ENCODE data around the gene PANX2. TPM values are rescaled to one million over a fixed set of nuclear protein-coding genes. Genes with fewer than 3 reads are reported as not detected.

PANX2 gene, protein sequence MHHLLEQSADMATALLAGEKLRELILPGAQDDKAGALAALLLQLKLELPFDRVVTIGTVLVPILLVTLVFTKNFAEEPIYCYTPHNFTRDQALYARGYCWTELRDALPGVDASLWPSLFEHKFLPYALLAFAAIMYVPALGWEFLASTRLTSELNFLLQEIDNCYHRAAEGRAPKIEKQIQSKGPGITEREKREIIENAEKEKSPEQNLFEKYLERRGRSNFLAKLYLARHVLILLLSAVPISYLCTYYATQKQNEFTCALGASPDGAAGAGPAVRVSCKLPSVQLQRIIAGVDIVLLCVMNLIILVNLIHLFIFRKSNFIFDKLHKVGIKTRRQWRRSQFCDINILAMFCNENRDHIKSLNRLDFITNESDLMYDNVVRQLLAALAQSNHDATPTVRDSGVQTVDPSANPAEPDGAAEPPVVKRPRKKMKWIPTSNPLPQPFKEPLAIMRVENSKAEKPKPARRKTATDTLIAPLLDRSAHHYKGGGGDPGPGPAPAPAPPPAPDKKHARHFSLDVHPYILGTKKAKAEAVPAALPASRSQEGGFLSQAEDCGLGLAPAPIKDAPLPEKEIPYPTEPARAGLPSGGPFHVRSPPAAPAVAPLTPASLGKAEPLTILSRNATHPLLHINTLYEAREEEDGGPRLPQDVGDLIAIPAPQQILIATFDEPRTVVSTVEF
- total RNA-seq: under 0.01 and 1.1 TPM in 2 replicates

DNA sequence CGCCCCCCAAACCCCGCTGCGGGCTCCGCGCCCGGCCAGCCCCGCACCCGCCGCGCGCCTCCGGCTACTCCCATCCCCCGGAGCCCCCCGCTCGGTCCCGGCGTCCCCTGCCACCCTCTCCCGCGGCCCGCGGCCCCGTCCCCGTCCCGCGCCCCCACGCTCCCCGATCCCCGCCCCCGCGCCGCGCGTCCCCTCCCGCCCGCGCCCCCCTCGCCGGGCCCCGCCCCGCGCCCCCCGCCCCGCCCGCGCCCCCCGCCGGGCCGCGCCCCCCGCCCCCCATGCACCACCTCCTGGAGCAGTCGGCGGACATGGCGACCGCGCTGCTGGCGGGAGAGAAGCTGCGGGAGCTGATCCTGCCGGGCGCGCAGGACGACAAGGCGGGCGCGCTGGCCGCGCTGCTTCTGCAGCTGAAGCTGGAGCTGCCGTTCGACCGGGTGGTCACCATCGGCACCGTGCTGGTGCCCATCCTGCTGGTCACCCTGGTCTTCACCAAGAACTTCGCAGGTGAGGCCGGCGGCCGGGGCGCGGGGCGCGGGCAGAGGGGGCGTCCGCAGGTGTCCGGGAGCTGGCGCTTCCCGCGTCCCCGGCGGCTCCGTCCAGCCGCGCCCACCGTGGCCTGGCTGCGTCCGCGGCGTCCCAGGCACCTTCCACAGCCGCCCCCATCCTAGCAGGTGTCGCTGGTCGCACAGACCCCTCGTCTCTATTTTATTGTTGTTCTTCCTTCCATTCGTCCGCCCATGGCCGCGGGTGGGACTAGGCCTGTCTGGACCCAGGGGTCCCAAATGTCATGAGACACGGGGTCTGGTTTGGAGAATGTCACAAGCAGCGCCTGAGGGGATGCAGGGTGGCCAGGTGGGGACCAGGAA, at the start of gene PANX2:
Gene PANX2, plus strand, starts transcription at position 279 of the 866 bp plus-strand sequence. Its CDS starts 0 bp downstream, at position 279.

DNA sequence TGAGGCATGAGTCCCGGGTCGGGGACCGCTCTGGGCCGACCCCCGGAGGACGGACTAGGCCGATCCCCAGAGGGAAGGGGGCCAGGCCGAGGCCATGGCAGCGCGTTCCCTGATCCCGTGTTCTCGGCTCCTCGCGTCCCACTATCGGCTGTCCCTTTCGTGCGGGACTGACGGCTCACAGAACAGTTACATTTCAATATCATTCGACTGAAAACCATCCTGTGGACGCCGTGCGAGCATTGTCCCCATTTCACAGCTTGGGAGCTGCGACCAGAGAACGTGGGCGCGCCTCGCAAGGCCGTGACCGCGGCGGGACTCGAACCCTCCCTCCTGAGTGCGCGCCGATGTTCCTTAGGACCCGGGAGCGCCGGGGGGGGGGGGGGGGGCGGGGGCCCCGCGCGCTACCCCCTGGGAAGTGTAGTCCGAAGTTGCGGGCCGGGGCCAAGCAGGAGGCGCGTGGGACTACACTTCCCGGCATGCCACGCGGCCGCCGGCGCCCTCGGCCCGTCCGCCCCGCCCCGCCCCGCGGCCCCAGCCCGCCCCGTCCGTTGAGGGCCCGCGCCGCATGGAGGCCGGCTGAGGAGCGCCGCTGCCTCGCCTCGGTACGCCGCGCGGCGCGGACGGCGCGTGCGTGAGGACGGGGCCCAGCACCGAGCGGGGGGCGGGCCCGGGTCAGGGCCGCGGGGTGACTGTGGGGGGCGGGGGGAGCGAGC, 15.0 kb downstream of the PANX2 start, which contains the start of gene TRABD:
Gene TRABD, plus strand, starts transcription at position 539 of the 713 bp plus-strand sequence. CDS start 7,148 bp downstream, outside the sequence.

GRCh38 chr22:50200461-50201190, 30.1 kb downstream of the PANX2 start, which contains the start of gene SELENOO:
SELENOO (plus strand) TSS chr22:50201011; CDS start chr22:50201037, 26 bp downstream.

Other genes starting within 250 kb of the PANX2 start
- 39.9 and 46.1 TPM in 2 replicates for gene PIM3, start 210.0 kb upstream of the PANX2 start, total RNA-seq
- not detected in 2 replicates for gene IL17REL, start 158.0 kb upstream of the PANX2 start, total RNA-seq
- gene TTLL8, start 112.4 kb upstream of the PANX2 start, total RNA-seq: not detected in 2 replicates
- 0.29 TPM in 1 of 2 replicates, not detected in the other for gene MLC1, start 85.3 kb upstream of the PANX2 start, total RNA-seq
- gene MOV10L1, start 80.7 kb upstream of the PANX2 start, total RNA-seq: 0.89 and 1.2 TPM in 2 replicates
- 35.6 and 44.1 TPM in 2 replicates for gene TRABD, start 15.2 kb downstream of the PANX2 start, total RNA-seq
- 34.0 and 35.6 TPM in 2 replicates for gene SELENOO, start 30.3 kb downstream of the PANX2 start, total RNA-seq
- gene TUBGCP6, start 74.3 kb downstream of the PANX2 start, total RNA-seq: 16.8 and 27.1 TPM in 2 replicates
- 30.0 and 38.8 TPM in 2 replicates for gene HDAC10, start 80.5 kb downstream of the PANX2 start, total RNA-seq
- 36.5 and 51.0 TPM in 2 replicates for gene MAPK12, start 91.0 kb downstream of the PANX2 start, total RNA-seq
- gene MAPK11, start 99.6 kb downstream of the PANX2 start, total RNA-seq: 14.4 and 26.8 TPM in 2 replicates
- gene PLXNB2, start 136.9 kb downstream of the PANX2 start, total RNA-seq: 161 and 185 TPM in 2 replicates
- 1.4 and 5.0 TPM in 2 replicates for gene DENND6B, start 156.3 kb downstream of the PANX2 start, total RNA-seq
- gene PPP6R2, start 172.6 kb downstream of the PANX2 start, total RNA-seq: 53.0 and 61.1 TPM in 2 replicates

Data from myometrial cell (primary cell).